NCI-H2196 (cell line): ENCODE data around the gene JMJD4.
A peak's percentile ranks its signal among the peaks of the same experiment; 100 is the strongest.

Experiments
- DNase-seq: peaks from one replicate; lab custom pipeline; 2025; ENCODE audit not compliant: unreplicated experiment; lab: John Stamatoyannopoulos, UW

JMJD4 gene

DNA sequence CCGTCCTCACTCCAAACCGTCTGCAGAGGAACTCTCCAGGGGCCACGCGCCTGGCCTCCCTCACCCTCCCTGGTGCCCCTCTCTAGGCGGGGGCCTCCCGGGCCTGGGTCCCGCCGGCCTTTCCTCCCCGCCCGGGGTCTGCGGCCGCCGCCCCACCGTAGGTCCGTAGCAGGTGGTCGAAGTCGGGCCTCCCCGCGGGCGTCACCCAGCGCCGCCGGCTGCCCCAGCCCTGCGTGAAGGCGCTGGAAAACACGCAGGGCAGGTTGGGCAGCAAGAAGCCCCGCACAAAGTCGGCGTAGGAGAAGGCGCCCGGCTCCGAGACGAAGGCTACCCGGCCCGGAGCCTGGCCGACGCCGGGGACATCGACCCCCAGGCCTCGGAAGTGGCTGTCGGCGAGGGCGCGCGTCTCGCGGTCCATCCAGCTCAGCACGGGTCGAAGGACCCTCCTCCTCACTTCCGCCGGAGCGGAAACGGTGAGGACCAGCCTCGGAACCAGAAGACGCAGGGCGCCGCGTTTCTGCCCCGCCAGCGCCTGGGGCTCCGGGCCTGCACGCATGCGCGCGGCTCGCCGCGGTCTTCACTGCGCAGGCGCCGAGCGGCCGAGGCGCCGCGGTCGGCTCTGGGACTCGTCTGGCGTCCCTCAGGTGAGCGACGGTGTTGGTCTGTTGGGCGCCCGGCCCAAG lies at the start of gene JMJD4, which contains the start of gene SNAP47:
JMJD4 (minus strand) TSS at position 447 of the 683 bp plus-strand sequence; CDS start at position 418, 29 bp downstream.
SNAP47 (plus strand) TSS at position 580 of the 683 bp plus-strand sequence. CDS start 12,302 bp downstream, outside the sequence.
- DNase-seq: peak; percentile 92

GRCh38 chr1:227782226-227782625 lies 47.1 kb upstream of the JMJD4 start:
- DNase-seq: no peak

DNA sequence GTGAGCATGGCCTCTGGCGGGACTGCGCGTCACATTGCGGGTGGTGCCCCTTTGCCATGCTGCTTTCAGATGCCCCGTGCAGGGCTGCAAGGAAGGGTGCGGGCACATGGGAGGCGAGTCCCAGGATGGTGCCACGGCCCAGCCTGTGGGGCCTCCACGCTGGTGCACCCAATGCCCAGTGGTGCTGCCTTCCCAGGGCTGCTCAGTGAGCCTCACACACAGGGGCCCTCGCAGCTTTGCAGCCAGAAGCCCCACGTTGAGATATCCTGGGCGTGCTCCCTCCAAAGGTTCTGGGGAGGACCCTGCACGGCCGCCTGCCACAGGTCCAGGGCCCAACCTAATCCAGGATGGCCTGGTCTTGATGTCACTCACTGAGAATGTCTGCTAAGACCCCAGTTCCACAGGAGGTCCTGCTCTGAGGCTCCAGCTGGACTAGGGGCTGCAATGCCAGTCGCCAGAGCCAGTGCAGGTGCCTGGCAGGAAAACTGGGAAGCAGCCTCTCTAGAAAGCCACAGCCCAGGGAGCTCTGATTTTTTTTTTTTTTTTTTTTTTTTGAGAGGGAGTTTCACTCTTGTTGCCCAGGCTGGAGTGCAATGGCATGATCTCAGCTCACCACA lies 46.3 kb upstream of the JMJD4 start:
- no peak for DNase-seq

DNA sequence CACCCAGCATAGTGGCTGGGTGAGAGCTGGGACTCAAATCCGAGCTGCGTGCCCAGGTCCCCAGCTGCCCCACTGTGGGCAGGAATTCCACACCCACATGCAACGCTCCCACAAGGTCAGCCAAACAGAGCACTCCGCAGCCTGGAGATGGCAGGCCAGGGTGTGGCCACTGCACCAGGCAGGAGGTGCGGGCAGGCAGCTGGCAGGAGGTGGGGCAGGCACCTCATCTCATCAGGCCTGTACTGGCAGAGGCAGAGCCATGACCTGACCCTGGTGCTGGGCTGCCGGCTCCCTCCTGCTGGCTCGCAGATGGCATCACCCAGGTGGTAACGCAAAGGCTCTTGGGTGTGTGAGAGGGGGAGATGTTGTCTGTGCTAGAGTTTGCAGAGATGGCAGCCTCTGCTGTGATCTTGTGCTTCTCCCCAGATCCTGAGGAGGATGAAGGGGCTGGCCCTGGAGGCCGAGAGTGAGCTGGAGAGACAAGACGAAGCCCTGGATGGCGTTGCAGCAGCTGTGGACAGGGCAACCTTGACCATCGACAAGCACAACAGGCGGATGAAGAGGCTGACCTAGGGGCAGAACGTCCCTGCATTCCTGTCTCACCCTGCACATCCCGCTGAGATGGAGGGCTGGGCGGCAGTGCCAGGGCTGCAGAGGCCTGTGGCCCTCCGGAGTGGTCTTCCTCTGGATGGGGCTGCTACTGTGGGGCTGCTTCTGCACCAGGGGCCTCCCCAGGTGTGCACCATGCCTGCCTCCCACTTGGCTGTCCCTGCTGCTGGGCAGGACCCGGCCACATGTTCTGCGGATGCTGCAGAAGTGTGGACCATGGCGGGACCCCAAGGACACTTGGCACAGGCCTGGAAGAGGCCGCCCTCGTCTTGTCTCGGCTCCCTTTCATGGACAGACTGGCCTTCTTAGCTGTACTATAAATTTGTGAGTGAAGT lies 45.3 kb upstream of the JMJD4 start:
- DNase-seq: no peak

DNA sequence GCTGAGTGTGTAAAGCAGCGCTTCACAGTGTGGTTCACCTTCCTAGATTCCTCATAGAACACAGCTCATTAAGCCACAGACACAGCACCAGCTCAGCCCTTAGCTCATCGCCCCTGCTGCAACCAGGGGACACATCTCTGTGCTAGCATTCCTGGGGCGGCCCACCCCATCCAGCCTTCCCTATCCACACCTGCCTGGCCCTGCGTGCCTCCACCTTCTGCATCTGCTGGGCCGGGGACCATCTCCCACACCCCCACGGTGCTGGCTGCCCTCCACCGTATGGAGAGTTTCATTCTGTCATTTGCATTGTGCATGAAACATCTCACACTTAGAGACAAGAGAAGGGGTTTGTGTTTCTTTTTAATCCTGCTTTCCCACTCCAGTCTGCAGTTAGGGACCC lies 44.6 kb upstream of the JMJD4 start:
- no peak for DNase-seq

DNA sequence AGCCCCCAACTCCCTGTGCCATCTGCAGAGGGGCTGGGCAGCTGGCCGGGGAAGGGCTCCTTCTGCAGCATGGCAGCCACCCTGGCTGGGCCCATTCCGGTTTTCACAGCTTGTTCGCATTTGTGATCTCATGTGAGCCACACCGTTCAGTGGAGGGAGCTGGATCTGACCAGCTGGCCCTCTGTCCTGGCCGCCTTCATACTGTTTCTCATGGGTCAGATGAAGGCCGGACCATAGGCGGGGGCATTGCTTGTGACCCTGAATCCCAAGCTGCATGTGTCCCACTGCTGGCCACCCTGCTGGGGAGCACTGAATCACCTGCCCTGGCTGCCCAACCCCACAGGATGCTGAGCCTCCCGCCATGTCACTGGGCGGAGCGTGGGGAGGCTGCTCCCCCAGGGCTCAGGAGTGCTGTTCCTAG lies 43.9 kb upstream of the JMJD4 start:
- no peak for DNase-seq

DNA sequence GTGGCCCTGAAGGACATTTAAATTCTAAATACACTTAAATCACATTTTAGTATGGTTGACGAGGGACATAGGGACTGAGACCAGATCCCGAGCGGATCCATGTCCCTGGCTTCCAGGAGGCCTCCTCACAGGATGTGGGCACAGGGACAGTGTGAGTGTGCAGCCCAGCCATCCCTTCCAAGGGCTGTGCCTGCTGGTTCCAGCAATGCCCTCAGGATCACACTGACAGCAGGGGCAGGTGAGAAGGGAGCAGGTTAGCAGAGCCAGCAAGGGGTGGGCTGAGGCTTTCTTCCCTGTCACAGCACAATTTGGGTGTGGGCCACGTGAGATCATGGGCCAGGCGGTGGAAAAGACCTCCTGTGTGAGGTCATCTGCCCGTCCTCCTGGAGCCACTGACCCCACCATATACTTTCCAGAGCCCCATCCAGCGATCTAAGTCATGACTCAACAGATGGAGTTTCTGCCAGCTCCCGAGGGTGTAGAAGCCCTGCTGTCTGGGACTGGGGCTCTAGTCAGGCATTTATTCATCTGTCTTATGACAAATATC lies 43.4 kb upstream of the JMJD4 start:
- DNase-seq: no peak

DNA sequence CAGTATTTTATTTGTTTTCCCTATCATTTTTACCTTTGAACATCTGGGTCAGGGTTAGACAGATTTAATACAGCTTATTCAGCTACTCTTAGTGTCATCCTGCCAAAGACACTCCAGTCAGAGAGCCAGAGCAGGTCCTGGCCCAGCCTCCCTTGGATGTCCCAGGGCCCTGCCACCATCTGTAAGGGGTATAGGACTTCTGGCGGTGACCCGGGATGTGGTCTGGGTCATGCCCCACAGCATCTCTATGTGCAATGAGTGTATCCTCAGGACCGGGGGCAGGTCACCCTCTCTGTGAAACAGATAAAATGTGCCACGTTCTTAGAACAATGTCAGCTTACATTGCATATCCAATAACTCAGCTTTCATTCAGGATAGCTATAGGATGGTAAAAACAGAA lies 42.5 kb upstream of the JMJD4 start:
- no peak for DNase-seq

- no peak for DNase-seq
Observed at GRCh38 chr1:227777156-227777555, 42.1 kb upstream of the JMJD4 start.

DNA sequence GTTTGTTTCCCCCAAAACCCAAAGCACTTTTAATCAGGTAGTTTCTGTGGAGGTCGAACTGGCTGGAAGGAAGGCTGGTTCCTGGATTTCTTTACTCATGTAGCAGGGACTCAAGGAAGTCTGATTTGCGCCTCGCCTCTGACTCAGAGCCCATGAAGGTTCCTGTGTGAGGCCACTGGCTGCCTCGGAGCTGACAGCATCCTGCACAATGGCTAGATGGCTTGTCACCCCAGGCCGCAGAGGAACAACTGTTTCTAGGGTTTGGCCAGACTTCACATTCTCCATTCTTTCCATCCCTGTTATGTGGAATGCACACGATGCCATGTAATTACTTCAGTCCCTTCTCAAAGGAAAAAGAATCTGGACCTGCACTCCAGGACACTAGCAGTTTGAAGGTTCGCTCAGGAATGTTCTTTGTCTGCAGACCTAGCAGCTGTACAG lies 41.2 kb upstream of the JMJD4 start:
- DNase-seq: no peak

DNA sequence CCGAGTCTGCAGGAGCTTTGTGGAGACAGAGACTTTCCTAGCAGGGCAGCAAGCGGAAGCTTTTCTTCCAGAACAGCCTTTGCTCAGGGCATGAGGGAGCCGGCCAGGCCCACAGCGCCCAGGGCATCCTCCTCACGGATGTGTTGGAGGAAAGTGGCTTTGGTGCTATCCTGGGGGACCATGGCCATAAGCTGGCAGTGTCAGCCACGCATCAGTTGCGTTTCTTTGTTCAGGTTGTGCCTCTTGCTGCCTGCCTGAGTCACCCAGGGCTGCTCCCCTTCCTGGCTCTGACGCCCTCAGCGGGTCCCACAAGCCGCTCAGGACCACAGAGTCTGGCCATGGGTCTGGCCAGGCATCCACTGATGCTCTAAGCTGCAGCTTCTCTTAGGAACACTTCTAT lies 40.7 kb upstream of the JMJD4 start:
- DNase-seq: no peak

GRCh38 chr1:227774821-227775661 lies 39.9 kb upstream of the JMJD4 start:
- DNase-seq: no peak

GRCh38 chr1:227774051-227774731 lies 39.1 kb upstream of the JMJD4 start:
- DNase-seq: no peak

DNA sequence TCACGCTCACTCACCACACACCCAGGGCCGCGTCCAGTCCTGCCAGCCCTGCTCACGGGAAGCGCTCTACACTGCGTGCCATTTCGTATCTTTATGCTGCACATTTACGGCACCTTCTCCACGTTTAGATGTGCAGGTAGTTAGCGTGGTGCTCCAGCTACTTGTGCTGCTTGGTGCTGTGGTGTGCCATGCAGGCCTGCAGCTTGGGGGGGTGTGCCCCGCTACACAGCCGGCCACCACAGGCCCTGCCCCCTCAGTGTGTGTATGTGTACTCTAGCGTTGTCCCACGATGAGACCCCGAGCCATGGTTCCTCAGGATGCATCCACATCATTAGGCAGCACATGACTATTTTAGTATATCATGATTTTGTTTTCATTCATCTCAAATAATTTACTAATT lies 38.5 kb upstream of the JMJD4 start:
- no peak for DNase-seq

- DNase-seq: no peak
Observed at GRCh38 chr1:227771771-227772170, 36.7 kb upstream of the JMJD4 start.

DNA sequence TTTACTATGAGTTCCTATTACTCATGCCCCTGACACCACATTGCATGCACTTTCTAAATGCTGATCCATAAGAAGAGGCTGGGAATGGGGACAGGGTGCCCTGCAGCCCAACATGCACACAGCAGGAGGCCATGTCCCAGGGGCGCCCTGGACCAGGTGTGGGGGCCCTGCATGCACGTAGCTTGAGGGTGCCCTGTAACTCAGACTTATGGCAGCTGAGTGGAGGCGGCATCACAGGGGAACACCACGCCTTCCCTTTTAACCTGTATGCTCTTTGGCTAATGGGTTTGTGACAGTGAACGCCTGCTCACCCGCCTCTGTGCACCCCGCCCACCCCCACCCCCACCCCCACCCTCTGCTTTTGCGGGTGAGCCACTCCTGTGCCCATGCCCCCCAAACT lies 36.2 kb upstream of the JMJD4 start:
- DNase-seq: no peak

DNA sequence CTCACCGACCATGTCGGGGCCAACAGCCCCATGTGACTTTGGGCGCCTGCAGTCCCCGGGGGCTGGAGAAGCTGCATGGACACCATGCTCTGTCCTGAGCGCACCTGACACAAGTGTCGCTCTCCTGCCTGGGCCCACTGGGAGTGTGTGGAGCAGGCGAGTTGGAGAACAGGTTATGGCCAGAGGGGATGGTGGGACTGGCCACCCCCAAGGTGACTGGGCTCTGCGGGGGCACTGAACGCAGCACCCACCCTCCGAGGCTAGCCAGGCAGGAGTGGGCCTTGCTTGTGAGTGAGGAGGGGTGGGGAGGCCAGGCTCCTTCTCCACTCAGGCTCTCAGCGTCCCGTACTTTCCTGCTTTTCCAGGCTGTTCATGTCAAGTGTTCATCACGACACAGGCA lies 35.7 kb upstream of the JMJD4 start:
- no peak for DNase-seq

DNA sequence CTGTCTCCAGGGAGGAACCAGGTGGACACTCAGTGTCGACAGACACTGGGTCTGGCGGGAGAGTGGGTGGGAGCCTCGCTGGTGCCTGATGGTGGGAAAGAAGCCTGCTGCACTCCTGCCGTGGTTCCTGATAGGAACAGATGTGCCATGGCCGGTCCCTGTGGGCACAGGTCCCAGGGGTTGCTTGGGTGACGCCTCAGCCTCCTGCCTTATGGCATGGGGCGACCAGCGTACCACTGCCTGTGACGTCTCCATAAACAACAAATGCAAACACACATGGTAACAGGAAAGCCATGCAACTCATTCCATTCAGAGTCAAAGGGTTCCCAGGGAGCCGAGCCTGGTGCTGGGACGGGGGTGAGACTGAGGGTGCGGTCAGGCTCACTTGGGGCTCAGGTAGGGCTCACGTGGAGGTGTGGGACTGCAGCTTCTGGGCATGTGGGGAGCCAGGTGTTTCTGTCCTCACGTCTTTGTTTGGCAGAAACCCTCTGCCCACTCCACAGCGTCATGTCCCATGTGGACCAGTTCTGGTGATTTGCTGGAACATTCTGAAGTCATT lies 34.9 kb upstream of the JMJD4 start:
- no peak for DNase-seq
